H1 (cell line): ENCODE results near the gene PLCB1. TPM values are rescaled to one million over a fixed set of nuclear protein-coding genes. Genes with fewer than 3 reads are reported as not detected.

Experiments
- CTCF ChIA-PET: fragments of 300-600 bp; sonication (Branson Sonifier 250); formaldehyde crosslinking; loops from one replicate; lab custom pipeline; 2021; ENCODE audit not compliant: partially characterized antibody; lab: Charles Lee
- POLR2A ChIA-PET: fragments of 300-600 bp; sonication (Branson Sonifier 250); formaldehyde crosslinking; loops from one replicate; lab custom pipeline; 2021; ENCODE audit warnings: inconsistent platforms; ENCODE audit not compliant: partially characterized antibody; lab: Charles Lee
- DNase-seq, 2 experiments: peaks; one replicate each; pipeline versions ENCODE4 v3.0.0 to v3.0.0-alpha.2; 2010 to 2022; ENCODE audit warnings: low spot score in 2 of 2, low read depth in 1 of 2, mixed read lengths in 1 of 2
- FAIRE-seq: peaks from 2 replicates; lab custom pipeline; 2011; peaks lifted over from hg19 to GRCh38; lab: Jason Lieb, UNC
- H2AFZ ChIP-seq: 2 replicates; pipeline ENCODE4 v1.8.1; 2012; ENCODE audit warnings: low read length, inconsistent platforms
- H2AK5ac ChIP-seq: 2 replicates; pipeline ENCODE4 v1.6.1; 2013; ENCODE audit warnings: low read depth, low read length
- H2BK120ac ChIP-seq: replicated peaks from 2 replicates; pipeline ENCODE3; 2013; ENCODE audit warnings: low read depth, low read length, inconsistent platforms
- H2BK12ac ChIP-seq: 2 replicates; pipeline ENCODE4 v1.6.1; 2013; ENCODE audit warnings: low read depth, low read length
- H2BK15ac ChIP-seq: 2 replicates; pipeline ENCODE4 v1.6.1; 2013; ENCODE audit warnings: low read length
- H2BK20ac ChIP-seq: 2 replicates; pipeline ENCODE4 v1.6.1; 2013; ENCODE audit warnings: low read length
- H2BK5ac ChIP-seq: 2 replicates; pipeline ENCODE4 v1.6.1; 2013; ENCODE audit warnings: low read depth, low read length
- H3K14ac ChIP-seq: 2 replicates; pipeline ENCODE4 v1.6.1; 2013; ENCODE audit warnings: inconsistent platforms; ENCODE audit not compliant: insufficient read length
- H3K18ac ChIP-seq: 2 replicates; pipeline ENCODE4 v1.6.1; 2013; ENCODE audit warnings: low read length; ENCODE audit errors: extremely low read depth
- H3K23ac ChIP-seq: 2 replicates; pipeline ENCODE4 v1.6.1; 2013; ENCODE audit warnings: inconsistent platforms; ENCODE audit not compliant: insufficient read length
- H3K23me2 ChIP-seq: 2 replicates; pipeline ENCODE4 v1.6.1; 2013; ENCODE audit warnings: low read depth, low read length
- H3K27ac ChIP-seq: 2 replicates; pipeline ENCODE4 v1.6.1; 2011; ENCODE audit warnings: low read depth, low read length, inconsistent platforms
- H3K27me3 ChIP-seq, 4 experiments: replicated peaks in 1 of 4; 1 replicate in 1 of 4; 2 replicates in 3 of 4; pipeline versions ENCODE4 v1.6.1 to v1.8.1; 2011 to 2013; ENCODE audit warnings: low read length in 3 of 4, mild to moderate bottlenecking in 3 of 4, inconsistent platforms in 2 of 4, mixed read lengths in 2 of 4, moderate library complexity in 1 of 4; ENCODE audit not compliant: control insufficient read depth in 3 of 4, insufficient read depth in 3 of 4; ENCODE audit errors: extremely low read depth in 1 of 4
- H3K36me3 ChIP-seq, 4 experiments: 2 replicates each; pipeline versions ENCODE4 v1.6.1 to v1.8.1; 2011 to 2013; ENCODE audit warnings: mild to moderate bottlenecking in 4 of 4, low read length in 3 of 4, moderate library complexity in 2 of 4, control low read depth in 1 of 4, inconsistent platforms in 1 of 4; ENCODE audit not compliant: insufficient read depth in 4 of 4, control insufficient read depth in 2 of 4
- H3K4ac ChIP-seq: replicated peaks from 2 replicates; pipeline ENCODE3; 2013; ENCODE audit warnings: low read length, low read depth, mixed read lengths, inconsistent platforms; ENCODE audit not compliant: insufficient read length
- H3K4me1 ChIP-seq, 4 experiments: replicated peaks in 1 of 4; 1 replicate in 1 of 4; 2 replicates in 3 of 4; pipeline versions ENCODE4 v1.6.1 to v1.8.1; 2011 to 2013; ENCODE audit warnings: low read length in 3 of 4, inconsistent platforms in 2 of 4, mixed read lengths in 1 of 4; ENCODE audit not compliant: insufficient read depth in 4 of 4, control insufficient read depth in 3 of 4
- H3K4me2 ChIP-seq, 2 experiments: 2 replicates each; pipeline versions ENCODE4 v1.6.1 to v1.8.1; 2011 to 2013; ENCODE audit warnings: low read depth in 2 of 2, low read length in 2 of 2, control low read depth in 1 of 2, inconsistent platforms in 1 of 2, mild to moderate bottlenecking in 1 of 2; ENCODE audit not compliant: insufficient read depth in 1 of 2
- H3K4me3 ChIP-seq, 4 experiments: fragments of 200-600, 300-600 bp in 1 of 4; sonication (generic), shearing (Covaris generic), sonication (Bioruptor Twin) in 1 of 4; 2 replicates each; pipeline versions ENCODE4 v1.5.1 to v1.8.1; 2011 to 2016; ENCODE audit warnings: low read length in 4 of 4, low read depth in 3 of 4, control low read depth in 2 of 4, inconsistent platforms in 2 of 4, mild to moderate bottlenecking in 2 of 4, mixed read lengths in 1 of 4, moderate library complexity in 1 of 4; ENCODE audit not compliant: insufficient read depth in 2 of 4; ENCODE audit errors: extremely low read depth in 1 of 4
- H3K56ac ChIP-seq: replicated peaks from 2 replicates; pipeline ENCODE3; 2013; ENCODE audit warnings: low read depth, mild to moderate bottlenecking, mixed read lengths, low read length, inconsistent platforms; ENCODE audit not compliant: insufficient read length
- H3K79me1 ChIP-seq: 2 replicates; pipeline ENCODE4 v1.6.1; 2013; ENCODE audit warnings: low read depth, low read length, control low read depth
- H3K79me2 ChIP-seq, 2 experiments: 2 replicates each; pipeline versions ENCODE4 v1.6.1 to v1.8.1; 2012 to 2013; ENCODE audit warnings: low read length in 2 of 2, mild to moderate bottlenecking in 2 of 2, inconsistent platforms in 1 of 2; ENCODE audit not compliant: insufficient read depth in 2 of 2, control insufficient read depth in 1 of 2
- H3K9ac ChIP-seq, 4 experiments: replicated peaks in 1 of 4; 1 replicate in 1 of 4; 2 replicates in 3 of 4; pipeline versions ENCODE4 v1.6.1 to v1.8.1; 2011 to 2013; ENCODE audit warnings: low read depth in 3 of 4, low read length in 3 of 4, control low read depth in 2 of 4, mild to moderate bottlenecking in 2 of 4, moderate library complexity in 2 of 4, inconsistent platforms in 1 of 4; ENCODE audit errors: extremely low read depth in 1 of 4
- H3K9me3 ChIP-seq, 2 experiments: 2 replicates each; pipeline versions ENCODE4 v1.6.1 to v1.8.1; 2012 to 2013; ENCODE audit warnings: mild to moderate bottlenecking in 2 of 2, moderate library complexity in 2 of 2, control low read depth in 1 of 2, inconsistent platforms in 1 of 2, low read depth in 1 of 2, low read length in 1 of 2, mixed read lengths in 1 of 2; ENCODE audit not compliant: insufficient read depth in 2 of 2
- H4K20me1 ChIP-seq, 2 experiments: replicated peaks in 1 of 2; 2 replicates each; pipeline versions ENCODE3 to v1.8.1; 2011 to 2013; ENCODE audit warnings: inconsistent platforms in 2 of 2, low read length in 2 of 2, mild to moderate bottlenecking in 1 of 2; ENCODE audit not compliant: insufficient read depth in 2 of 2, control insufficient read depth in 1 of 2
- H4K5ac ChIP-seq: 2 replicates; pipeline ENCODE4 v1.6.1; 2013; ENCODE audit warnings: low read length, low read depth, mixed read lengths, inconsistent platforms; ENCODE audit not compliant: insufficient read length
- H4K8ac ChIP-seq: 2 replicates; pipeline ENCODE4 v1.8.0; 2013; ENCODE audit warnings: mild to moderate bottlenecking, moderate library complexity, low read length, inconsistent platforms; ENCODE audit not compliant: insufficient read depth; ENCODE audit errors: extremely low read depth
- H4K91ac ChIP-seq: replicated peaks from 2 replicates; pipeline ENCODE3; 2013; ENCODE audit warnings: low read length, mixed read lengths, inconsistent platforms; ENCODE audit not compliant: insufficient read length
- CBX5 ChIP-seq: fragments of 300-800, 300-1000 bp; sonication (generic); IDR thresholded peaks from 2 replicates; pipeline ENCODE4 v1.7.1; 2016; ENCODE audit warnings: antibody characterized with exemption, low read length, low read depth
- CEBPB ChIP-seq: IDR thresholded peaks from 2 replicates; pipeline ENCODE4 v1.6.1; 2012; ENCODE audit warnings: low read depth, low read length
- CHD2 ChIP-seq: IDR thresholded peaks from 2 replicates; pipeline ENCODE4 v1.6.1; 2012; ENCODE audit warnings: low read length, improper control_type of control experiment
- JUN ChIP-seq: IDR thresholded peaks from 2 replicates; pipeline ENCODE4 v1.6.1; 2011; ENCODE audit warnings: low read depth, mild to moderate bottlenecking, improper control_type of control experiment, low read length
- KDM5A ChIP-seq: fragments of 200-600 bp; IDR thresholded peaks from 2 replicates; pipeline ENCODE4 v1.7.1; 2012; ENCODE audit warnings: mild to moderate bottlenecking, low read length, inconsistent platforms, mixed read lengths
- SP1 ChIP-seq: IDR thresholded peaks from 2 replicates; pipeline ENCODE4 v1.6.1; 2011; ENCODE audit warnings: low read depth, low read length
- SP4 ChIP-seq: IDR thresholded peaks from 2 replicates; pipeline ENCODE4 v1.6.1; 2012; ENCODE audit warnings: low read length, inconsistent platforms
- SRF ChIP-seq: IDR thresholded peaks from 2 replicates; pipeline ENCODE4 v1.6.1; 2011; ENCODE audit warnings: mild to moderate bottlenecking, low read depth, low read length, moderate library complexity
- TAF1 ChIP-seq: IDR thresholded peaks from 2 replicates; pipeline ENCODE4 v1.6.1; 2011; ENCODE audit warnings: mild to moderate bottlenecking, low read depth, low read length
- TCF12 ChIP-seq: IDR thresholded peaks from 2 replicates; pipeline ENCODE4 v1.6.1; 2011; ENCODE audit warnings: low read depth, mild to moderate bottlenecking, low read length
- WGBS, 2 experiments: shearing (Covaris generic) in 1 of 2; methylation state at CpG; one replicate each; pipeline versions ENCODE4 v1.1.6 to v1.1.7; 2013 to 2015; ENCODE audit warnings: low lambda C conversion rate in 2 of 2, mixed read lengths in 2 of 2, inconsistent platforms in 1 of 2, low coverage in 1 of 2, missing lambda C conversion rate in 1 of 2; ENCODE audit not compliant: insufficient replicate concordance in 2 of 2, insufficient coverage in 1 of 2, insufficient read length in 1 of 2; ENCODE audit errors: extremely low coverage in 1 of 2, missing lambda C conversion rate in 1 of 2; 5-methylcytosine and 5-hydroxymethylcytosine counted together
- polyA plus RNA-seq, 7 experiments: library from polyadenylated mRNA; depleted of rRNA in 3 of 7; stranded (reverse) in 5 of 7; unstranded in 2 of 7; fragments of >200 nt in 5 of 7; fragments of 200-250 nt in 2 of 7; gene quantifications; 1 replicate in 5 of 7; 2 replicates in 1 of 7; 4 replicates in 1 of 7; pipeline versions ENCODE4 v1.2.1 to v1.2.3, GENCODE V29; 2011 to 2013; ENCODE audit warnings: missing spikeins in 2 of 7, mixed read lengths in 2 of 7
- total RNA-seq: library from RNA; stranded (reverse); fragmentation: NEBNext Ultra II Directional; extraction: Animal tissue kit (Norgen Biotek cat#: 25700); gene quantifications from 2 replicates; pipeline ENCODE4 v1.2.1, GENCODE V29; 2021
- TF ChIP-seq, protein P1 (sequence below): IDR thresholded peaks from 2 replicates; pipeline ENCODE4 v1.6.1; 2012; ENCODE audit warnings: low read length, inconsistent platforms

PLCB1 gene
- total and polyA plus RNA-seq, 2 of the 8 experiments (the other 6 are each of a cell fraction or from before 2014, with no cell fraction given), result 2.6 to 9.1 TPM

GRCh38 chr20:8364734-8365078 lies 232.6 kb downstream of the PLCB1 start:
- Histone ChIP-seq H3K23ac (no peak overlapping the region), H4K5ac (no peak overlapping the region), H3K4me2 (no peak overlapping the region), H2BK15ac (no peak overlapping the region), H3K23me2 (no peaks in the 10 kb centered on the region), H3K79me1 (no peaks in the 10 kb centered on the region), H3K4me3 (no peak overlapping the region), H2BK120ac (no peak overlapping the region), H2AFZ (no peak overlapping the region), H2AK5ac (no peak overlapping the region), H3K4me1 (peaks cover 0 to 7% (median 1%) of the 10 kb centered on the region in 4 experiments; a peak in 3 of 7 replicates), H3K9ac (no peak overlapping the region), H3K9me3 (no peaks in the 10 kb centered on the region), H3K56ac (no peak overlapping the region), H3K14ac (no peak overlapping the region), H2BK12ac (no peak overlapping the region), H2BK20ac (no peak overlapping the region), H4K20me1 (no peaks in the 10 kb centered on the region)
- POLR2A ChIA-PET, result no interaction called here
- no peak for FAIRE-seq
- TF ChIP-seq, protein P1, sequence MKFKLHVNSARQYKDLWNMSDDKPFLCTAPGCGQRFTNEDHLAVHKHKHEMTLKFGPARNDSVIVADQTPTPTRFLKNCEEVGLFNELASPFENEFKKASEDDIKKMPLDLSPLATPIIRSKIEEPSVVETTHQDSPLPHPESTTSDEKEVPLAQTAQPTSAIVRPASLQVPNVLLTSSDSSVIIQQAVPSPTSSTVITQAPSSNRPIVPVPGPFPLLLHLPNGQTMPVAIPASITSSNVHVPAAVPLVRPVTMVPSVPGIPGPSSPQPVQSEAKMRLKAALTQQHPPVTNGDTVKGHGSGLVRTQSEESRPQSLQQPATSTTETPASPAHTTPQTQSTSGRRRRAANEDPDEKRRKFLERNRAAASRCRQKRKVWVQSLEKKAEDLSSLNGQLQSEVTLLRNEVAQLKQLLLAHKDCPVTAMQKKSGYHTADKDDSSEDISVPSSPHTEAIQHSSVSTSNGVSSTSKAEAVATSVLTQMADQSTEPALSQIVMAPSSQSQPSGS, result no peak
- TF ChIP-seq SRF (no peak), TAF1 (no peak), JUN (no peak), SP4 (no peak), CBX5 (no peak), KDM5A (no peak), SP1 (no peak), CEBPB (no peak), TCF12 (no peak), CHD2 (no peak)
- TF ChIP-seq, all 59 proteins: peak for 0
- H2BK5ac ChIP-seq, result no peak overlapping the region
- CTCF ChIA-PET, result no interaction called here
- H3K36me3 ChIP-seq, result no peaks in the 10 kb centered on the region; a peak in 1 of 8 replicates
- no peak overlapping the region for H4K91ac ChIP-seq
- H3K27me3 ChIP-seq, result no peaks in the 10 kb centered on the region
- WGBS, 2 experiments, result 86% methylated on average over 1 of the region's 1 CpG; no CpG with 5 or more reads in 1 of the 2 experiments
- no peak for DNase-seq
- no peaks in the 10 kb centered on the region for H3K79me2 ChIP-seq
- H3K4ac ChIP-seq, result no peak overlapping the region
- no peak overlapping the region for H3K27ac ChIP-seq
- H4K8ac ChIP-seq, result no peak overlapping the region
- H3K18ac ChIP-seq, result no peak overlapping the region
